Stimulated activated CD4-positive, alpha-beta T cell treated with anti-CD3 and anti-CD28 coated beads, TNF-alpha, amount 100 ng/mL, for 48 hours (primary cell): Measurements from ENCODE around the gene MUC4.
A peak's percentile ranks its signal among the peaks of the same experiment; 100 is the strongest.
"Not testable (repeated sequence)": the region's sequence is repeated elsewhere in the genome, so short reads cannot be mapped to it uniquely, and the experiment has no call there.

ENCODE experiments used
- DNase-seq, 3 donors: peaks; one replicate each; pipeline ENCODE4 v3.0.0-alpha.2; 2020; ENCODE audit warnings: low read depth in 3 of 3

The MUC4 gene

GRCh38 chr3:195762611-195763010 lies 49.1 kb downstream of the MUC4 start:
- no peak for DNase-seq

DNA sequence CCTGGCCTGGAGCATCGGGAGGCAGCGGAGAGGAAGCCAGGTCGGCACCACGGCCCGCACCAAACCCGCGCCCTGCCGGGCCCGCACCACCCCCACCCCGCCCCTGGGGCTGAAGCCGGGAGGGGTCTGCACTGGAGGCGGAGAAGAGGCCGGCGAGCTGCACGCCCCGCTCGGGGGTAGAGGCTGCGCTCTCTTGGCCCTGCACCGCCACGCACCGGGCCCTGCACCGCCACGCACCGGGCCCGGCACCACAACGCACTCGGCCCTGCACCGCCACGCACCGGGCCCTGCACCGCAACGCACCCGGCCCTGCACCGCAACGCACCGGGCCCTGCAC lies 49.5 kb downstream of the MUC4 start:
- DNase-seq, result no peak

DNA sequence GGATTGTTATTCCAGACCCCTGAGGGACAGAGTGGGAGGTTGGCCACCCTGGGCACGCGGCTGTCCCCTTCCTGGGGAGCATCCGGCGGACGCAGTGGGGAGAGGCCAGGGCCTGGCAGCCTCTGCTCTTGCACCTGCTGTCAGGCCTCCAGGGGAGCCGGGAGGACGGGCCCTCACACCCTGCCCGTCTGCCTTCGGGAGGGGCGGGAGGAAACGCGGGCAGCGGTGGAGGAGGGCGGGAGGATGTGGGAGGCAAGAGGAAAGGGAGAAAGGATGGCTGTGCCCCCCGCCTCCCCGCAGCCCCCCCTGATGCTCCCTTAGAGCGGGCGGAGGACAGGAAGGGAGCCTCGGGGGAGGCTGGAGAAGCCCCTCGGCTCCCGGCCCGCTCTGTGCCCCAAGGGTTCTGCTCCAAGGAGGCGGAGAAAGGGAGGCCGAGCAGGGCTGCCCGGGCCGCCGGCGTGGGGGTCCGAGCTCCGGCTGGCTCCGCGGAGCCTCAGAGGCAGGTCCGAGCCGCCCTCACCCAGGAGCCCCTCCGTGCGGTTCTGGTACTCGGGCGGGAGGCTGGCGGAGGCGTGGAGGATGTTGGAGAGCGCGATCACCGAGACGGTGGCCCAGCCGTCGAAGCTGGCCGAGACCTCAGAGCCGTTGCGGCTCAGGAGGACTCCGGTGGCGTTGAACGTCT lies 50.0 kb downstream of the MUC4 start:
- no peak for DNase-seq

- no peak for DNase-seq
Observed at GRCh38 chr3:195761123-195761566, 50.6 kb downstream of the MUC4 start.

DNA sequence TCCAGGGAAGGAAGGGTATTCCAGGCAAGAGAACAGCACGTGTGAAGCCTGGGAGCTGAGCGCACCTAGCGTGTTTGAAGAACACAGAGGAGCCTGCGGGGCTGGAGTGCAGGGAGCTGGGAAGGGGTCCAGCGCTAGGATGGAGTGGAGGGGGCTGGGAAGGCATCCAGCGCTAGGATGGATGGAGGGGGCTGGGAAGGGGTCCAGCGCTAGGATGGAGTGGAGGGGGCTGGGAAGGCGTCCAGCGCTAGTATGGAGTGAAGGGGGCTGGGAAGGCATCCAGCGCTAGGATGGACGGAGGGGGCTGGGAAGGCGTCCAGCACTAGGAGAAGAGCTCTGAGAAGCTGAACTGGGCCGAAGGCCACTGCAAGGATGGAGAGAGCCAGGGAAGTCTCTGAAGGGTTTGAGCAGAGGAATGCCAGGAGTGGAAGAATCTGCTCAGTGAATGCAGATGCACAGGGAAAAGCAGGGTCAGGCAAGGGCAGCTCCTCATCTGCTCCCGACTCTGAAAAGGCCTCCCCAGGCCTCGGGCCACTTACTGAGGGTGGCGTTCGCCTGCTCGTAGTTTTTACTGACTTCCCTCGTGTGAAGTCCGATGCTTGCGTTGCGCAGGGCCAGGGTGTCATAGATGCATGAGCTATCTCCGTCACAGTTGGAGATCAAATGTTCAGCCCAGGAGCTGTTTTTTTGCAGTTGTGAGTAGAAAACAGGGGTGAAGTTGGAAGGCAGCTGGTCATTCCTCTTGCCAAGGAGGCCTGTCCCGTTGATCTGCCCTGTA lies 51.2 kb downstream of the MUC4 start:
- no peak for DNase-seq

- no peak for DNase-seq
Observed at GRCh38 chr3:195758721-195759353, 52.9 kb downstream of the MUC4 start.

- no peak for DNase-seq
Observed at GRCh38 chr3:195757827-195758226, 53.9 kb downstream of the MUC4 start.

DNA sequence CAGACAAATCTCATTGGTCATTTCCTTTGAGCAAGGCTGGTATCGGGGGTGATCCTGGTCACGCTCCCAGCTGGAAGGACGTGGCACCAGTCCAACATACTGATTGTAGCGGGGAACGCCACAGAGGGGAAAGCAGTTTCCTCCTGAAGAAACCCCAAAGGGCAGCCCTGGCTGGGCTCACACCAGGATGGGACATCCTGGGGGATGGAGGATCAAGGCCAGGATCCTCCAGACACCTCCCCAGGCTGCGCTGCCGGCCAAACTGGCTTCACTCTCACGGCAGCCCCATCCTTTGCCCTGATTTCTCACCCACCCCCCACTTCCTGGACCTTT lies 54.3 kb downstream of the MUC4 start:
- no peak for DNase-seq

GRCh38 chr3:195755791-195756676 lies 55.7 kb downstream of the MUC4 start:
- peak in 1 of 3 donors; percentile 13 for DNase-seq

- no peak for DNase-seq
Observed at GRCh38 chr3:195755391-195755790, 56.3 kb downstream of the MUC4 start.

DNA sequence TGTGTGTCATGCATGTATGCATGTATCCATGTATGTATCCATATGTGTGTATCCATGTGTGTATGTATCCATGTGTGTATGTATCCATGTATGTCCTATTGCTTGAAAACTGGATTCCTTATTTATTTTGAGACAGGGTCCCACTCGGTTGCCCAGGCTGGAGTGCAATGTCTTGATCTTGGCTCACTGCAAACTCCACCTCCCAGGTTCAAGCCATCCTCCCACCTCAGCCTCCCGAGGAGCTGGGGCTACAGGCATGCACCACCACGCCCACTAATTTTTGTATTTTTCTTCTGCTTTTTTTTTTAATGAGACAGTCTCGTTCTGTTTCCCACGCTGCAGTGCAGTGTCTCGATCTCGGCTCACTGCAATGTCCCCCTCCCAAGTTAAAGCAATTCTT lies 56.8 kb downstream of the MUC4 start:
- DNase-seq, result no peak

DNA sequence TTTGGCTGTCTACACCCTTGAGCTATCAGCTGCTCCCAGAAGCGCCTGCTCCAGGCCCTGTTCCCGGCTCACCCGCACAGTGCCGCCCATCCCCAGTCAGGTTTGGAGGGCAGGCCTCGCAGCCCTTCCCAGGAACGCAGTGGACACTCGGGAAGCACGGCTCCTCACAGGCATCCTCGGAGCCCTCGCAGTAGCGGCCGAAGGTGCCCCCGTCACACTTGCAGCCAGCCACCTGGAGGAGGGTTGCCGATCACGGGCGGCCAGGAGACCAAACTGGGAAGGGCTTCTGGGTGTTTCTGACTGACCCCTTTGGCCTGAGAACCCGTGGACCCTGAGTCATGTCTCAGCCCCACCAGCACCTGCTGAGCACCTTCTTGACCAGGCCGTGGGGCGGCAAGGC lies 57.6 kb downstream of the MUC4 start:
- DNase-seq, result no peak

DNA sequence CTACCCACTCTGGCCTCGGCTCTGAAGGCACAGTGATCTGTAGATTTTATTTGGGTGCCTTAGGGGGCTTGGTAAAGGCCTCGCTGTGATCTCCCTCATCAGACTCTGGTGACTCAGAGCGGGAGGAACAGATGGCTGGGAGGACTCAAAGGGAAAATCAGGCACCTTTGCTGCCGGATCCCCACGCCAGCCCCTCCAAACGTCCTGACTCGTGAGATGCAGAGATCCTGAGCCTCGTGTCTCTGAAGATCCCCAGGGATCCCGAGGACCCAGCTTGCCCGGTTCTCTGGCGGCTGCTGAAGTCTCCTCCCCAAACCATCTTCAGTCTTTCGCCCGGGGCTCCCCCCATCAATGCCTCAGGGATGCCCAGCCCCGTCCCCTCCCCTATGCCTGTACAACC lies 58.1 kb downstream of the MUC4 start:
- no peak for DNase-seq

GRCh38 chr3:195752546-195753331 lies 59.0 kb downstream of the MUC4 start:
- DNase-seq, result no peak

GRCh38 chr3:195752066-195752465 lies 59.7 kb downstream of the MUC4 start:
- no peak for DNase-seq

DNA sequence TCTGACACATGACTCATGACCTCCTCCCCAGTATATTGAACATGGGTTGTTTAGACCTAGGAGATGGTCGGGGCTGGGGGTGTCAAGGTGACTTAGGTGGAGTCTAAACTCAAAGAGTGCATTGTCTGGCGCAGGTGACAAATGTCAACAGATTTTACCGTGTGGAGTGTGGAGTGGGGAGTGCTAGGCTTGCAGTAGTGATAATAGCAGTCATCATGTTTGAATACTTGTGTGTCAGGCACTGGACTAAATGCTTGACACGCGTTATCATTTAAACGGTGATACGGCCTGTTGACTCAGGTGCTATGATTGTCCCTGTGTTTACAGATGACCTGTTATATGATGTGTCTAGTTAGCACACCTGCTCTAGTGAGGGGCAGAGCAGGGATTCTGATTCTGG lies 60.2 kb downstream of the MUC4 start:
- no peak for DNase-seq

DNA sequence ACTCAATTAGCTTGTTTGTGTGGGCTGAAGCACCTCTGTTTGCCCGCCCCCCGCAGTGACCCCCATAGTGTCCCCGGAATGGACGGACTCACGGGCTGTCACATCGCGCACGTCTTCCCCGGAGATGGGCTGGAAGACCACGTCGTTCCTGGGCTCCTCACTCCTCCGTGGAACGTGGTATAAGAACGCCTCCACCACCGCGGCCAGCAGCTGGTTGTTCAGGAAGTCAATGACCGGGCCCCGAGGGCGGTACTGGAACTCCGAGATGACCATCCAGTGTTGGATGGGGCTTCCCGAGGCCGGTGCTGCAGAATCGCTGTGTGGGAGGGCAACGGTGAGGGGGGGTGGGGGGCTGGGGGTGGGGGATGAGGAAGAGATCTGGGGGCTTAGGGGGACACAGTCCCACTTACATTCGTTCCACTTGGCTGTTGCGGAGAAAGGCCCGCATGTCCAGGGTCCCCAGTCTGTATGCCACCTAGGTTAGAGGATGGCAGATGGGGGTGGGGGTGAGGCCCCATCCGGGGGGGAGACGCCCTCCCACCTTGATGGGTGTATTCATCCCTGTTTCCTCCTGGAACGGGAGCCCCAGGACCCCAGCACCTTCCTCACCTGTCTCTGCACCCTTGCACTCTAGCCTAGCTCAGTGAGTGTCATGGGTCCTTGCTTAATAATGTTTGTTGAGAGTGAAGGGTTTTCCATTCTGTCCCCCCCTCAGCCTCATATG lies 60.8 kb downstream of the MUC4 start:
- no peak for DNase-seq

DNA sequence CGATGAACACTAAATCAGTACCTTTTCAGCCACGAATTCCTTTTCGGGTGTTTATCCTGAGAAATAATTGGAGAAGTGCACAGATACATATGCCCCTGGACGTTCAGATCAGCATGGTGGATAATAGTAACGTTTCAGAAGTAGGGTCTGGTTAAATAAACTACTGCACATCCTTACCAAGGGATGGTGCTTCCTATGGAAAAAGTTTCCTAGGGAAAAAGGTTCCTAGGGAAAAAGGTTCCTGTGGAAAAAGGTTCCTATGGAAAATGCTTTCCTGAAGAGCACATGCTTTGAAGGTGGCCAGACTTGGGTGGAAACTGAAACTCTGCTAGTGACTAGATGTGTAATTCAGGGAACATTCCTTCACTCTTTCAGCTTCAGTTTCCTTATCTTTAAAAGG lies 62.6 kb downstream of the MUC4 start:
- not testable (repeated sequence) for DNase-seq

GRCh38 chr3:195748661-195749060 lies 63.1 kb downstream of the MUC4 start:
- no peak for DNase-seq

DNA sequence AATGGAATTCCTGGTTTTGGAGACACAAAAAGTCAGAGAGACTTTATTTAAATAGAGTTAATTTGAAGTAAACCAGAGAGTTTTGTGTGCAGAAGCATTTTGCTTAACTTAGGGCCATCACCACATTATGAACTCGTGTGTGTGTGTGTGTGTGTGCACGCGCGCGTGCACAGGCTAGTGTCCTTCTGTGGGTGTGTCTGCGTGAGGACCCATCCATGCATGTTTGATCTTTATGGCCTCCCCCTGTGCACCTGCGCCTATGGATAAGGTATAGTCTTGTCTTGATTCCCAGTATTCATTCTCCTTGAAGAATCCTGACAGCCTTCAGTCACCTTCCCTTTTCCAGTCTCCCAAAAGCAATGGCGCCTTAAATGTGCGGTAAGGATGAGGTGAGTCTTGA lies 65.0 kb downstream of the MUC4 start:
- DNase-seq, result no peak

- DNase-seq, result no peak
Observed at GRCh38 chr3:195746346-195746745, 65.4 kb downstream of the MUC4 start.
